HG02973 (cell line): Measurements from ENCODE around the gene PZP.
"Not testable (repeated sequence)": the region's sequence is repeated elsewhere in the genome, so short reads cannot be mapped to it uniquely, and the experiment has no call there.

Experiments
- ATAC-seq: cut with Tn5 transposase; IDR thresholded peaks from one replicate; pipeline ENCODE4 v1.9.1; 2021; ENCODE audit warnings: moderate library complexity; ENCODE audit not compliant: unreplicated experiment

Gene PZP

GRCh38 chr12:9184276-9184675 lies 23.9 kb downstream of the PZP start:
- ATAC-seq, result no peak

GRCh38 chr12:9180810-9181209 lies 27.4 kb downstream of the PZP start:
- no peak for ATAC-seq

GRCh38 chr12:9179781-9180180 lies 28.4 kb downstream of the PZP start:
- no peak for ATAC-seq

GRCh38 chr12:9169979-9170634 lies 38.1 kb downstream of the PZP start:
- ATAC-seq, result no peak

GRCh38 chr12:9167345-9167744 lies 40.9 kb downstream of the PZP start:
- not testable (repeated sequence) for ATAC-seq

- no peak for ATAC-seq
Measured at GRCh38 chr12:9163392-9163791, 44.8 kb downstream of the PZP start.

- no peak for ATAC-seq
Measured at GRCh38 chr12:9156119-9156518, 52.1 kb downstream of the PZP start.

- no peak for ATAC-seq
Measured at GRCh38 chr12:9149372-9149771, 58.8 kb downstream of the PZP start.

- ATAC-seq, result no peak
Measured at GRCh38 chr12:9148926-9149325, 59.3 kb downstream of the PZP start.

- no peak for ATAC-seq
Measured at GRCh38 chr12:9147461-9147860, 60.7 kb downstream of the PZP start.

- no peak for ATAC-seq
Measured at GRCh38 chr12:9144730-9145106, 63.5 kb downstream of the PZP start.

GRCh38 chr12:9143929-9144729 lies 64.1 kb downstream of the PZP start:
- no peak for ATAC-seq

GRCh38 chr12:9143137-9143536 lies 65.1 kb downstream of the PZP start:
- ATAC-seq, result no peak

- ATAC-seq, result not testable (repeated sequence)
Measured at GRCh38 chr12:9139588-9140290, 68.5 kb downstream of the PZP start.

- no peak for ATAC-seq
Measured at GRCh38 chr12:9135903-9136310, 72.3 kb downstream of the PZP start.

GRCh38 chr12:9134981-9135628 lies 73.1 kb downstream of the PZP start:
- ATAC-seq, result no peak

- no peak for ATAC-seq
Measured at GRCh38 chr12:9133216-9133916, 74.8 kb downstream of the PZP start.

- no peak for ATAC-seq
Measured at GRCh38 chr12:9132008-9132535, 76.1 kb downstream of the PZP start.

GRCh38 chr12:9130244-9130643 lies 78.0 kb downstream of the PZP start:
- no peak for ATAC-seq

GRCh38 chr12:9127936-9128663 lies 80.1 kb downstream of the PZP start:
- ATAC-seq, result no peak
